Nephron (organoid): Measurements from ENCODE around the gene KCNN1.

Experiments used
- H3K27ac Mint-ChIP-seq, 3 experiments: 2 replicates each; pipeline ENCODE4 v1.8.0; 2020; ENCODE audit warnings: mixed read lengths in 3 of 3, mild to moderate bottlenecking in 2 of 3, moderate library complexity in 1 of 3
- H3K27me3 Mint-ChIP-seq: 2 replicates; pipeline ENCODE4 v1.8.0; 2021; ENCODE audit warnings: low read depth, mild to moderate bottlenecking, moderate library complexity, mixed read lengths
- H3K36me3 Mint-ChIP-seq: 2 replicates; pipeline ENCODE4 v1.8.0; 2020; ENCODE audit warnings: low read depth, mixed read lengths
- H3K4me1 Mint-ChIP-seq: 2 replicates; pipeline ENCODE4 v1.8.0; 2020; ENCODE audit warnings: mixed read lengths
- H3K4me3 Mint-ChIP-seq, 3 experiments: 2 replicates each; pipeline ENCODE4 v1.8.0; 2020; ENCODE audit warnings: mild to moderate bottlenecking in 3 of 3, mixed read lengths in 3 of 3, moderate library complexity in 2 of 3
- H3K9me3 Mint-ChIP-seq: 2 replicates; pipeline ENCODE4 v1.8.0; 2020; ENCODE audit warnings: mixed read lengths
- TF ChIP-seq, protein P1 (sequence below), 3 experiments: fragments of 200-600 bp; sonication (generic); IDR thresholded peaks; one replicate each; pipeline ENCODE4 v1.5.0; 2021; ENCODE audit warnings: antibody characterized with exemption in 3 of 3; ENCODE audit not compliant: unreplicated experiment in 3 of 3

KCNN1 gene

DNA sequence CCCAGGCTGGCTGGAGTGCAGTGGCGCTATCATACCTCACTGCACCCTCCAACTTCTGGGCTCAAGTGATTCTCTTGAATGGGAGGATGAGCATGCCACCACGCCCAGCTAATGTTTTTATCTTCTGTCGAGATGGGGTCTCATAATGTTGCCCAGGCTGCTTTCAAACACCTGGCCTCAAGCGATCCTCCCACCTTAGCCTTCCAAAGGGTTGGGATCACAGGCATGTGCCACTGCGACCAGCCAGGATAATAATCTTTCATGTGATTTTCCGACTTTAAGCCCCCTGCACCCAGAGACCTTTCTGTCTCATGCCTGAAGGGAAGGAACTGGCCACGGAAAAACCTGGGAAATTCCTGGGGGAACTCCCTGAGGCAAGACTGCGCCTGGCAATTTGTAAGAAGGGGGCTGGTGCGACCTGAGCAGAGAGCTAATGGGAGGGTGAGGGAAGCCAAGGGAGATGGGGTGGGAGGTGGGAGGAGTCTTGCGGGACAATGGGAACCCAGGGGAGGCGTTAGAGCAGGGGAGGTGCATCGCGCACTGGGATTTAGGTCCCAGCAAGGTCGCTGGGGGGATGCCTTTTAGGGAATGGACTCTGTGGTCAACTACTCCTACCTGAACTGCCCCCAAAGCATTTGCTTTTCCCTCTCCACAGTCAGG, 35.2 kb upstream of the KCNN1 start:
- H3K27ac Mint-ChIP-seq, result peak overlapping the region; percentile 85 to 98 (median 91)
- no peaks in the 10 kb centered on the region for H3K9me3 Mint-ChIP-seq
- no peaks in the 10 kb centered on the region for H3K36me3 Mint-ChIP-seq
- peak overlapping the region; percentile 90 to 96 (median 95) for H3K4me3 Mint-ChIP-seq
- TF ChIP-seq, protein P1, sequence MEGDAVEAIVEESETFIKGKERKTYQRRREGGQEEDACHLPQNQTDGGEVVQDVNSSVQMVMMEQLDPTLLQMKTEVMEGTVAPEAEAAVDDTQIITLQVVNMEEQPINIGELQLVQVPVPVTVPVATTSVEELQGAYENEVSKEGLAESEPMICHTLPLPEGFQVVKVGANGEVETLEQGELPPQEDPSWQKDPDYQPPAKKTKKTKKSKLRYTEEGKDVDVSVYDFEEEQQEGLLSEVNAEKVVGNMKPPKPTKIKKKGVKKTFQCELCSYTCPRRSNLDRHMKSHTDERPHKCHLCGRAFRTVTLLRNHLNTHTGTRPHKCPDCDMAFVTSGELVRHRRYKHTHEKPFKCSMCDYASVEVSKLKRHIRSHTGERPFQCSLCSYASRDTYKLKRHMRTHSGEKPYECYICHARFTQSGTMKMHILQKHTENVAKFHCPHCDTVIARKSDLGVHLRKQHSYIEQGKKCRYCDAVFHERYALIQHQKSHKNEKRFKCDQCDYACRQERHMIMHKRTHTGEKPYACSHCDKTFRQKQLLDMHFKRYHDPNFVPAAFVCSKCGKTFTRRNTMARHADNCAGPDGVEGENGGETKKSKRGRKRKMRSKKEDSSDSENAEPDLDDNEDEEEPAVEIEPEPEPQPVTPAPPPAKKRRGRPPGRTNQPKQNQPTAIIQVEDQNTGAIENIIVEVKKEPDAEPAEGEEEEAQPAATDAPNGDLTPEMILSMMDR (IDR thresholded peaks at IDR 0.05; ENCODE audit: unreplicated experiment in 3 of 3), result no peak
- H3K27me3 Mint-ChIP-seq, result no peaks in the 10 kb centered on the region
- H3K4me1 Mint-ChIP-seq, result peaks cover 13% of the 10 kb centered on the region

DNA sequence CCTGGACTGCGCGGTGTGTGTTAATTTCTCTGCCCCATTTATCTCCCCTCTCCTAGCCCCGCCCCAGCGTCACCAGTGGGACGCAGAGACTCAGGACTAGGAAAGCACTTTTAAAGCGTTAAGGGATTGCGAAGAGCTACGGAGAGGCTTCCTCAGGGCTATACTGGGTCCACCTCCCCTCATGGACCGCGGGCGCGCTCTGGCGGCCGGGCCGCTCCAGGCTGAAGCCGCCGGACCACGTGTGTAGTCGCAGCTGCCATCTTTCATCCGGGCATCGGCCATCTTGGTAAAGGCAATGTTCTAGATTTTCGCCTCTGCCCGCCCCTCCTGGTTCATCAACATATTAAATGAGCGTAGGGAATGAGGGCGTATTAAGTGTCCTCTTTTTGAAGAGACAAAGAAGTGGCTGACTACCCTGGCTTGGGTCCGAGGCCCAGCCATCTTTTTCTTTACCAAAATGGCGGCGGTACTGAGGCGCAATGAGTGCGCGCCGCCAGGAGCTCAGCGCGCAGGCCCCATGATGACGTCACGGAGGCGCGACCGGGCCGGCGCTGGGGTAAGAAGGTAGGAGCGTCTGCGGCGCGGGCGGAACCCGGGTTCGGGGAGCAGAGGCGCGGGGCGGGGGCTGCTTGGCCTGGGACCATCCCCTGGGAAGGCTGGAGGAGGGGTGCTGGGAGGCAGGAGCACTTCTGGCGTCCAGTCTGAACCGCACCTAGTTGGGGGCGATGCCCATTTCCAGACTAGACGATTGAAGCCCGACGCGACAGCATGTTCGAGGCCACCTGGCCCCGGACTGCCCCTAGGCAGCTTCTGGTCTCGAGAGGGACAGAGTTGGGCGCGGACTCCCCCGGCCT, 34.2 kb upstream of the KCNN1 start, which contains the start of gene CCDC124:
Gene CCDC124, plus strand, starts transcription at position 531 of the 854 bp plus-strand sequence. CDS start 3,406 bp downstream, outside the sequence.
- H3K9me3 Mint-ChIP-seq, result no peaks in the 10 kb centered on the region
- no peaks in the 10 kb centered on the region for H3K36me3 Mint-ChIP-seq
- peaks cover 13% of the 10 kb centered on the region for H3K4me1 Mint-ChIP-seq
- H3K27me3 Mint-ChIP-seq, result no peaks in the 10 kb centered on the region
- peak within 1 kb of the TSS; percentile 90 to 96 (median 95) for H3K4me3 Mint-ChIP-seq
- TF ChIP-seq, protein P1 (IDR thresholded peaks at IDR 0.05; ENCODE audit: unreplicated experiment in 3 of 3), result peak; percentile 86 to 90 (median 87)
- H3K27ac Mint-ChIP-seq, result peak within 1 kb of the TSS; percentile 97 to 99 (median 98)

DNA sequence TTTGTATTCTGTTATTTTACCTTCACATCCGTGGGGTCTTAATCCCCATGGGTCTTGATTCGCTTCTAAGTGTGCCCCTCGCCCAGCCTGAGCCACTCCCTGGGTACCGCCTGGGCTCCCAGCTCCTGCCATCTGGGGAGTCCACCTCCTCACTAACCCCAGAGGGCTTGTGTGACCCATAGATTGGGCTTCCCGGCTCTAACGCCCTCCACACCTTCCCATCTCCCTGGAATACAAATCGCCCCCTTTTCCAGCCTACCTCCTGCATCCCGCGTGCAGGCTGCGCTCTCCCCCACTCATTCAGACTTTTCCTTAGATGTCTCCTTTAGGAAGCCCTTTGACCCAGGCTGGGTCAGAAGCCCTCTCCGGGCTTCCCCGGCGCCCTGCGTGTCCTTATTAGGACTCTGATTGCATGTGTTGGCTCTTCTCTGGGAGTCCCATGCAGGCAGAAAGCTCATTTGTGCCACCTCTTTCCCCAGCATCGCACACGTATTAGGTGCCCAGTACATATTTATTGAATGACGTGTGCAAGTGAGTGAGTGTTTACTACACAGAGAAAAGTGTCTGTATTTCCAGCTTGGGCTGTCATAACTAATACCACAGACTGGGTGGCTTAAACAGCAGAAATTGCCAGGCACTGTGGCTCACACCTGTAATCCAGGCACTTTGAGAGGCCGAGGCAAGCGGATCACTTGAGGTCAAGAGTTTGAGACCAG, 33.3 kb upstream of the KCNN1 start:
- Mint-ChIP-seq H3K27ac (peak overlapping the region; percentile 85 to 99 (median 98)), H3K4me1 (peaks cover 13% of the 10 kb centered on the region), H3K27me3 (no peaks in the 10 kb centered on the region), H3K36me3 (no peaks in the 10 kb centered on the region), H3K4me3 (peak overlapping the region; percentile 90 to 96 (median 95)), H3K9me3 (no peaks in the 10 kb centered on the region)
- TF ChIP-seq, protein P1 (IDR thresholded peaks at IDR 0.05; ENCODE audit: unreplicated experiment in 3 of 3), result no peak

DNA sequence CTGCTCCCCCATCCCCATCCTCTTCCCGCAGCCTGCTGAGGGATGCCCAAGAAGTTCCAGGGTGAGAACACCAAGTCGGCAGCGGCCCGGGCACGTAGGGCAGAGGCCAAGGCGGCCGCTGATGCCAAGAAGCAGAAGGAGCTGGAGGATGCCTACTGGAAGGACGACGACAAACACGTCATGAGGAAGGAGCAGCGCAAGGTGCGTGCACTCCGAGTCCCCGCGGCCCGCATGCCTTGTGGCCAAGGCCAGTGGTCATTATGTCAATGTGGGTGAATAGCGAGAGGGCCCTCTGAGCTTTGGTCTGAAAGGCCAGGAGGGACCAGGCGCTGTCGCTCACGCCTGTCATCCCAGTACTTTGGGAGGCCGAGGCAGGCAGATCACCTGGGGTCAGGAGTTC, 30.5 kb upstream of the KCNN1 start:
- Mint-ChIP-seq H3K9me3 (no peaks in the 10 kb centered on the region), H3K27ac (no peak overlapping the region), H3K4me3 (no peak overlapping the region), H3K36me3 (no peaks in the 10 kb centered on the region), H3K4me1 (peaks cover 9% of the 10 kb centered on the region), H3K27me3 (no peaks in the 10 kb centered on the region)
- TF ChIP-seq, protein P1 (IDR thresholded peaks at IDR 0.05; ENCODE audit: unreplicated experiment in 3 of 3), result no peak

DNA sequence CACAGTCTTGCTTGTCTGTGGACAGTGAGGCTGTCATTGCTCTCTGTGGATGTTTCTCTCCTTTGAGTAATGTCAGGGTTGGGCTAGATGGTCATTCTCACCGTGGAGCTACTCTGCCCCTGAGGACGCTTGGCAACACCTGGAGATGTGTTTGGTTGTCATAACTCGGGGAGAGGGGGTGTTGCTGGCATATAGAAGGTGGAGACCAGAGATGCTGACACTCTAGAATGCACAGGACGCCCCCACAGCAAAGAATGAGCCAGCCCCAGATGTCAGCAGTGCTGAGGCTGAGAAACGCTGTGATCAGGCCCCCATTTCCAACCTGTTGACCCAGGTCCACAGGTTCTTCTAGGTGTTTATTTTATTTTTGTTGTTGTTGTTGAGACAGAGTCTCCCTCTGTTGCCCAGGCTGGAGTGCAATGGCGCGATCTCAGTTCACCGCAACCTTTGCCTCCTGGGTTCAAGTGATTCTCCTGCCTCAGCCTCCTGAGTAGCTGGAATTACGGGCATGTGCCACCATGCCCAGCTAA, 29.5 kb upstream of the KCNN1 start:
- peaks cover 6% of the 10 kb centered on the region for H3K4me1 Mint-ChIP-seq
- no peak overlapping the region for H3K4me3 Mint-ChIP-seq
- TF ChIP-seq, protein P1 (IDR thresholded peaks at IDR 0.05; ENCODE audit: unreplicated experiment in 3 of 3), result no peak
- no peak overlapping the region for H3K27ac Mint-ChIP-seq
- H3K9me3 Mint-ChIP-seq, result no peaks in the 10 kb centered on the region
- H3K36me3 Mint-ChIP-seq, result no peaks in the 10 kb centered on the region
- no peaks in the 10 kb centered on the region for H3K27me3 Mint-ChIP-seq
